Caco-2 (cell line): ENCODE results near the gene RANGRF. TPM values are rescaled to one million over a fixed set of nuclear protein-coding genes. Genes with fewer than 3 reads are reported as not detected.
"Not testable (repeated sequence)": the region's sequence is repeated elsewhere in the genome, so short reads cannot be mapped to it uniquely, and the experiment has no call there.

Experiments
- BruUV-seq: library from RNA; stranded (reverse); fragments of 400-500 nt; replicated peaks from 2 replicates; lab custom pipeline; 2021; lab: Mats Ljungman, UMichigan
- CTCF ChIA-PET: fragments of 300-600 bp; sonication (Branson Sonifier 250); formaldehyde crosslinking; loops from one replicate; lab custom pipeline; 2022; ENCODE audit warnings: antibody characterized with exemption; lab: Charles Lee
- POLR2A ChIA-PET: fragments of 300-600 bp; sonication (Branson Sonifier 250); formaldehyde crosslinking; loops from one replicate; lab custom pipeline; 2022; ENCODE audit warnings: antibody characterized with exemption; lab: Charles Lee
- DNase-seq, 2 experiments: peaks; one replicate each; pipeline versions ENCODE4 v3.0.0 to v3.0.0-alpha.2; 2020 to 2022
- H3K27me3 ChIP-seq: replicated peaks from 2 replicates; pipeline ENCODE4 v1.6.0; 2011; ENCODE audit warnings: low read length; ENCODE audit not compliant: control insufficient read depth, insufficient read depth
- H3K36me3 ChIP-seq: 2 replicates; pipeline ENCODE4 v1.5.1; 2011; ENCODE audit warnings: low read length; ENCODE audit not compliant: control insufficient read depth, insufficient read depth
- H3K4me1 ChIP-seq: fragments of 250-450 bp; sonication (Bioruptor Pico); 2 replicates; pipeline ENCODE4 v1.5.1; 2020; ENCODE audit warnings: mild to moderate bottlenecking
- H3K4me3 ChIP-seq: 2 replicates; pipeline ENCODE4 v1.5.1; 2011; ENCODE audit warnings: low read depth, mild to moderate bottlenecking, control low read depth, low read length
- H3K9me3 ChIP-seq: fragments of 250-450 bp; sonication (Bioruptor Pico); 2 replicates; pipeline ENCODE4 v1.5.1; 2020; ENCODE audit warnings: mild to moderate bottlenecking, moderate library complexity
- H3K27ac Mint-ChIP-seq: one replicate; pipeline ENCODE4 v1.8.0; 2022; ENCODE audit warnings: mixed read lengths; ENCODE audit not compliant: unreplicated experiment
- H3K27me3 Mint-ChIP-seq: one replicate; pipeline ENCODE4 v1.8.0; 2022; ENCODE audit warnings: mixed read lengths; ENCODE audit not compliant: insufficient read depth, unreplicated experiment
- H3K36me3 Mint-ChIP-seq: one replicate; pipeline ENCODE4 v1.8.0; 2022; ENCODE audit warnings: mild to moderate bottlenecking, mixed read lengths; ENCODE audit not compliant: insufficient read depth, unreplicated experiment
- H3K4me1 Mint-ChIP-seq: one replicate; pipeline ENCODE4 v1.8.0; 2022; ENCODE audit warnings: low read depth, mixed read lengths; ENCODE audit not compliant: unreplicated experiment
- H3K4me3 Mint-ChIP-seq: one replicate; pipeline ENCODE4 v1.8.0; 2022; ENCODE audit warnings: mild to moderate bottlenecking, moderate library complexity, mixed read lengths; ENCODE audit not compliant: unreplicated experiment
- H3K9me3 Mint-ChIP-seq: one replicate; pipeline ENCODE4 v1.8.0; 2022; ENCODE audit warnings: mixed read lengths; ENCODE audit not compliant: unreplicated experiment
- intact Hi-C: fragments of 100-400 bp; cut with micrococcal nuclease; formaldehyde crosslinking; loops from one replicate; pipeline ENCODE4 v1.10.0; 2022; ENCODE audit not compliant: unreplicated experiment
- total RNA-seq: library from RNA; stranded (reverse); gene quantifications from 2 replicates; pipeline ENCODE4 v1.2.3, GENCODE V29; 2022
- TF ChIP-seq, protein P1 (sequence below), 2 experiments: fragments of 200-600 bp in 1 of 2; IDR thresholded peaks; 1 replicate in 1 of 2; 2 replicates in 1 of 2; pipeline versions ENCODE4 v1.5.1 to v1.8.0; 2011 to 2022; ENCODE audit warnings: antibody characterized with exemption in 1 of 2, control low read depth in 1 of 2, inconsistent platforms in 1 of 2, low read depth in 1 of 2, low read length in 1 of 2, mild to moderate bottlenecking in 1 of 2, moderate library complexity in 1 of 2; ENCODE audit not compliant: insufficient read depth in 1 of 2, severe bottlenecking in 1 of 2, unreplicated experiment in 1 of 2

RANGRF gene
- total RNA-seq, 1 experiment from 2014 or later = 13.2 TPM

DNA sequence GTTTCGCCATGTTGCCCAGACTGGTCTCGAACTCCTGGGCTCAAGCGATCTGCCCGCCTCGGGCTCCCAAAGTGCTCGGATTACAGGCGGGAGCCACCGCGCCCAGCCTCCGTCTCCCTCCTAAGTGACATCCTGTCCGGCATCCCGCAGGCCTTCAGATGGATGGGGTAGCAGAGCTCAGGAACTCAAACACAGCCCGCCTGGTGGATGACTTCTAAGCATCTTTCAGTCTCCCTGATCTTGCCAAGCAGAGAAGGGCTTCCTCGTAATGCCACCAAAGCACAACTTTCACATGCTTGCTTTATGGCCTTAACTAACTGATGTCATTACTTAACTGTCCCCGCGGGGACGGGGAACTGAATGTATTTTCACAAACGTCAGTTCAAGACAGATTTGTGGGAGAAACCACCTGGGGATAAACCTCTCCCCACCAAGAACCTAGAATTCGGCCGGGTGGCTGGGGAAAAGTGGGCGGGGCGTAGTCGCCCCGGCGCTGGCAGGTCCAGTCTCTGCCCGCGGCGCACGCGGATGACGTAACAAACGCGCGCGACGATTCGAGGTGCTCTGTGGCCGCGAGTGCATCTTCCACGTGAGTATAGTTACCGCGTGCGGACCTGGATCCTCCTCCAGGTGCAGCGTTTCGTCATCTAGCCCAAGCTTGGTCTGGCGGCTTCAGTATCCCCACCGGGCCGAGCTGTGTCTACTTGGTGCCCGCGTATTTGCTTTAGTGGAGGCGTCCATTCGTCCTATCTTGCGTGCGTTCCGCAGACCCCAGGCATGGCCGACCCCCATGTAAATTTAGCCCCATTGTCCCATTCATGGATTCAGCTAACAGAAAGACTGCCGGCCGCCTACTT is 39.5 kb upstream of the RANGRF start, which contains the start of gene PFAS:
PFAS (plus strand) TSS at position 539 of the 857 bp plus-strand sequence. CDS start 4,649 bp downstream, outside the sequence.
- H3K9me3 ChIP-seq = no peaks in the 10 kb centered on the region
- H3K36me3 ChIP-seq = no peaks in the 10 kb centered on the region
- H3K36me3 Mint-ChIP-seq = peaks cover 26% of the 10 kb centered on the region
- H3K9me3 Mint-ChIP-seq = no peaks in the 10 kb centered on the region
- TSS peak; percentile 72 for BruUV-seq
- intact Hi-C loops = loop anchor here (1.0 kb wide), 1 partner anchor 26 kb away; no protein-coding TSS in a partner anchor
- ChIA-PET POLR2A (interaction anchor here (0.6 to 2.2 kb wide), 6 partner anchors 26 to 414 kb away, joined by 3 to 31 read pairs (median 4); partner anchors contain the start of genes RANGRF and SLC25A35), CTCF (no interaction called here)
- TF ChIP-seq, protein P1, sequence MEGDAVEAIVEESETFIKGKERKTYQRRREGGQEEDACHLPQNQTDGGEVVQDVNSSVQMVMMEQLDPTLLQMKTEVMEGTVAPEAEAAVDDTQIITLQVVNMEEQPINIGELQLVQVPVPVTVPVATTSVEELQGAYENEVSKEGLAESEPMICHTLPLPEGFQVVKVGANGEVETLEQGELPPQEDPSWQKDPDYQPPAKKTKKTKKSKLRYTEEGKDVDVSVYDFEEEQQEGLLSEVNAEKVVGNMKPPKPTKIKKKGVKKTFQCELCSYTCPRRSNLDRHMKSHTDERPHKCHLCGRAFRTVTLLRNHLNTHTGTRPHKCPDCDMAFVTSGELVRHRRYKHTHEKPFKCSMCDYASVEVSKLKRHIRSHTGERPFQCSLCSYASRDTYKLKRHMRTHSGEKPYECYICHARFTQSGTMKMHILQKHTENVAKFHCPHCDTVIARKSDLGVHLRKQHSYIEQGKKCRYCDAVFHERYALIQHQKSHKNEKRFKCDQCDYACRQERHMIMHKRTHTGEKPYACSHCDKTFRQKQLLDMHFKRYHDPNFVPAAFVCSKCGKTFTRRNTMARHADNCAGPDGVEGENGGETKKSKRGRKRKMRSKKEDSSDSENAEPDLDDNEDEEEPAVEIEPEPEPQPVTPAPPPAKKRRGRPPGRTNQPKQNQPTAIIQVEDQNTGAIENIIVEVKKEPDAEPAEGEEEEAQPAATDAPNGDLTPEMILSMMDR (IDR thresholded peaks at IDR 0.05; ENCODE audit: insufficient read depth in 1 of 2, low read depth in 1 of 2, low read length in 1 of 2, severe bottlenecking in 1 of 2, unreplicated experiment in 1 of 2) = no peak
- peak within 1 kb of the TSS; percentile 98 for H3K4me3 Mint-ChIP-seq
- no peaks in the 10 kb centered on the region for H3K27me3 Mint-ChIP-seq
- peak within 1 kb of the TSS; percentile 96 for H3K27ac Mint-ChIP-seq
- peaks cover 9% of the 10 kb centered on the region for H3K4me1 Mint-ChIP-seq
- H3K4me1 ChIP-seq = no peaks in the 10 kb centered on the region
- DNase-seq = peak; percentile 91 to 93
- no peaks in the 10 kb centered on the region for H3K27me3 ChIP-seq
- peak within 1 kb of the TSS; percentile 61 for H3K4me3 ChIP-seq

DNA sequence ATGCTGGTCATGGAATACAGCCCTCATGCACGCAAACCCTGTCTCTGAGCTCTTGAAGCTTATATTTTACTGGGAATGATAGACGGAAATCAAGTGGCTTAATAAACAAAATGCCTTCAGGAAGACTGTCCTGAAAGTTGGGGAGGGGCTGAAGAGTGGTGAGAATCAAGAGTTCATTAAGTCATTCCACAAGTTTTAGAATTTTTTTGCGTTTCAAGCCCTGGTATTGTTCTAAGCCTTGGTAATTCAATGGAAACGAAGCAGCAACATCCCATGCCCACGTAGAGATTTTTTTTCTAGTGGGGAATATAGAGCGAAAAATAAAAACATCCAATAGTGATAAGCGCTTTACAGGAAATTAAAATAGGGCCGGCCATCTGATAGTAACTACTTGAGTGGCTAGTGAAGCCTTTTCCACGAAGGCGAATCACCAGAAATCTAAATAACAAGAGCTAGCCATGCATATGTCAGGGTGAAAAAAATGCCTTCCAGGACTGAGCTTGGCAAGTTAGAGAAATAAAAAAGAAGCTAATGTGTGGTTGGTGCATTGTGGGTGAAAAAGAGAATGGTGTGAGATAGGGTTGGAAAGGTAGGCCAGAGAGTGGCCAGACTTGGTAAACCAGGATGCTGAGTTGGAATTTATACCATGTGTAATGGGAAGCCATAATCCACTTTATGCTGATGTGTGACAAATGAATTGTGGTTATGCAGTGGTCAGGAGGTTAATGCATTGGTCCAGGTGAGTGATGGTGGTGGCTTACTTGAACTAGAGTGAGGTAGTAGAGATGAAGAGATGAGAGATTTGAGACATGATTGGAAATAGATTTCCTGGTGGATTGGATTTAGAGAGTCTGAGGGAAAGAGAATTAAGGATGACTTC is 38.6 kb upstream of the RANGRF start:
- Mint-ChIP-seq H3K9me3 (no peaks in the 10 kb centered on the region), H3K4me3 (peak overlapping the region; percentile 98), H3K36me3 (peaks cover 26% of the 10 kb centered on the region), H3K4me1 (peaks cover 9% of the 10 kb centered on the region), H3K27me3 (no peaks in the 10 kb centered on the region), H3K27ac (peak overlapping the region; percentile 96)
- no peaks in the 10 kb centered on the region for H3K9me3 ChIP-seq
- POLR2A ChIA-PET = interaction anchor here (0.7 to 0.8 kb wide), 2 partner anchors 39 to 133 kb away, joined by 3 to 4 read pairs; partner anchors contain the start of gene RANGRF
- no peaks in the 10 kb centered on the region for H3K27me3 ChIP-seq
- H3K4me1 ChIP-seq = no peaks in the 10 kb centered on the region
- DNase-seq = no peak
- H3K36me3 ChIP-seq = no peaks in the 10 kb centered on the region
- CTCF ChIA-PET = no interaction called here
- H3K4me3 ChIP-seq = peak overlapping the region; percentile 61
- TF ChIP-seq, protein P1 (IDR thresholded peaks at IDR 0.05; ENCODE audit: insufficient read depth in 1 of 2, low read depth in 1 of 2, low read length in 1 of 2, severe bottlenecking in 1 of 2, unreplicated experiment in 1 of 2) = no peak
- intact Hi-C loops = no loop called here
- BruUV-seq = no TSS peak

DNA sequence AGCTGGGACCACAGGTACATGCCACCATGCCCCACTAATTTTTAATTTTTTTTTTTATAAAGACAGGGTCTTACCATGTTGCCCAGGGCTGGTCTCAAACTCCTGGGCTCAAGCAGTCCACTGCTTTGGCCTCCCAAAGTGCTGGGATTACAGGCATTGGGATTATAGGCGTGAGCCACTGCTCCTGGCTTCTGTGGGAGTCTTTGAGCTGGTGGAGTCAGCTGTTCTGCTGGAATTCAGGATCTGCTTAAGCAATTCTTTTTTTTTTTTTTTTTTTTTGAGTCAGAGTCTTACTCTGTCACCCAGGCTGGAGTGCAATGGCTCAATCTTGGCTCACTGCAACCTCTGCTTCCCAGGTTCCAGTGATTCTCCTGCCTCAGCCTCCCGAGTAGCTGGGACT is 37.1 kb upstream of the RANGRF start:
- BruUV-seq, H3K4me3 ChIP-seq, H3K4me3 Mint-ChIP-seq, CTCF ChIA-PET, H3K27me3 ChIP-seq, H3K27me3 Mint-ChIP-seq, H3K4me1 ChIP-seq, H3K36me3 ChIP-seq, H3K9me3 Mint-ChIP-seq, intact Hi-C loops, H3K27ac Mint-ChIP-seq, H3K9me3 ChIP-seq, DNase-seq, H3K4me1 Mint-ChIP-seq: not testable (repeated sequence)
- H3K36me3 Mint-ChIP-seq = peaks cover 37% of the 10 kb centered on the region
- POLR2A ChIA-PET = interaction anchor here (0.7 kb wide), 1 partner anchor 43 kb away, joined by 4 read pairs; no protein-coding TSS in a partner anchor
